NOMO-1 treated with dmso at 0.1 percent for 144 hours (cell line): ENCODE data around the gene APLP2.
"Not testable (repeated sequence)": the region's sequence is repeated elsewhere in the genome, so short reads cannot be mapped to it uniquely, and the experiment has no call there.

Experiments
- DNase-seq: peaks from one replicate; lab custom pipeline; 2025; ENCODE audit not compliant: unreplicated experiment; lab: John Stamatoyannopoulos, UW

The APLP2 gene

DNA sequence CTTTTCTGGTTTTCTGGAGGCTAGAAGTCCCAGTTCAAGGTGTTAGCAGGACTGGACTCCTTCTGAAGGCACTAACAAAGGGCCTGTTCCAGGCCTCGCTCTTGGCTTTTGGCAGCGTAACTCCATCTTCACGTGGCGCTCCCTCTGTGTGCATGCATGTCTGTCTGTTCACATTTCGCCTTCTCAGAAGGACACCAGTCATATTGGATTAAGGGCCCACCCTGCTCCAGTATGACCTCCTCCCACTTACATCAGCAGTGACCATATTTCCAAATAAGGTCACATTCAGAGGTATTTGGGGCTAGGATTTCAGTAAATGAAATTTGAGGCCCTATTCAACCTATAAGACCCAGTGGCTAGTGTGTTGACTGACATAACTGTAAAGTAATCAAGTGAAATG is 20.0 kb downstream of the APLP2 start:
- DNase-seq, result no peak

DNA sequence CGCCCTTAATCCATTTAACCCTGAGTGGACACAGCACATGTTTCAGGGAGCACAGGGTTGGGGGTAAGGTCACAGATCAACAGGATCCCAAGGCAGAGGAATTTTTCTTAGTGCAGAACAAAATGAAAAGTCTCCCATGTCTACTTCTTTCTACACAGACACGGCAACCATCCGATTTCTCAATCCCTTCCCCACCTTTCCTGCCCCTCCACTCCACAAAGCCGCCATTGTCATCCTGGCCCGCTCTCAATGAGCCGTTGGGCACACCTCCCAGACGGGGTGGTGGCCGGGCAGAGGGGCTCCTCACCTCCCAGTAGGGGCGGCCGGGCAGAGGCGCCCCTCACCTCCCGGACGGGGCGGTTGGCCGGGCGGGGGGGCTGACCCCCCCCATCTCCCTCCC is 20.8 kb downstream of the APLP2 start:
- DNase-seq, result not testable (repeated sequence)

DNA sequence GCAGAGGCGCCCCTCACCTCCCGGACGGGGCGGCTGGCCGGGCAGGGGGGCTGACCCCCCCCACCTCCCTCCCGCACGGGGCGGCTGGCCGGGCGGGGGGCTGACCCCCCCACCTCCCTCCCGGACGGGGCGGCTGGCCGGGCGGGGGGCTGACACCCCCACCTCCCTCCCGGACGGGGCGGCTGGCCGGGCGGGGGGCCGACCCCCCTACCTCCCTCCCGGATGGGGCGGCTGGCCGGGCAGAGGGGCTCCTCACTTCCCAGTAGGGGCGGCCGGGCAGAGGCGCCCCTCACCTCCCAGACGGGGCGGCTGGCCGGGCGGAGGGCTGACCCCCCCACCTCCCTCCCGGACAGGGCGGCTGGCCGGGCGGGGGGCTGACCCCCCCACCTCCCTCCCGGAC is 21.5 kb downstream of the APLP2 start:
- not testable (repeated sequence) for DNase-seq

DNA sequence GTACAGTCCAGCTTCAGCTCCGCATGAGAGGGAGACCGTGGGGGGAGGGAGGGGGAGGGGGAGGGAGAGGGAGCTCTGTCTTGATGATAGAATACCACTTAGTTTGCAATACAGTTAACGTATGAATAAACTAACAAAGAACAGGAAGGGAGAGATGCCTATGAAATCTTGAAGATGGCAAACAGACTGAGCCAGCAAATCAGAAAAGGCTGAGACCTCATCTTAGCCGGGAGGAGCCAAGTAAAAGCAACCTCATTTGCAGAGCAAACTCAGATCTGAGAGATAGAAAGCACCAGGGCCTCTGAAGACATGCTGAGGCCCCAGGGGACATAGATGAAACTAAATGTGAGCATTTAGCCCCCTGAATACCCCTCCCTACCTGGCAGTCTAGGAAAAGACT is 23.0 kb downstream of the APLP2 start:
- DNase-seq, result no peak

DNA sequence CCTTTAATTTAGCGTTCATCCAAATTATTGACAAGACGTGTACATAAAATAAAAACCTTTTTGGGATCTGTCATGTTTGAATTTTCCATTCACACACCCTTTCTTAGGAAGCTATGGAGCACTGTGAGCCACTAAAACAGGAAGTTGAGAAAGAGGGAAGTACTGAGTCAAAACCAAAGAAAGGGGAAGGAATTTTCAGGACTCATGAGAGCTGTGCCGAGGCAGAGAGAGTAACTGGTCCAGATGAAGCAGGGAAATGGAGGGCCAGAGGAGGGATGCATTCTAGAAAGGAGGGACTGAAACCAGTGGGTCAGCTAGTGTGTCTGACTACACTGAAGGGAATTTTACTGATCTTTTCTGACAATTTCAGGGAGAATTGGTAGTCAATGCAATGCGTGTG is 24.9 kb downstream of the APLP2 start:
- DNase-seq, result peak; percentile 45

DNA sequence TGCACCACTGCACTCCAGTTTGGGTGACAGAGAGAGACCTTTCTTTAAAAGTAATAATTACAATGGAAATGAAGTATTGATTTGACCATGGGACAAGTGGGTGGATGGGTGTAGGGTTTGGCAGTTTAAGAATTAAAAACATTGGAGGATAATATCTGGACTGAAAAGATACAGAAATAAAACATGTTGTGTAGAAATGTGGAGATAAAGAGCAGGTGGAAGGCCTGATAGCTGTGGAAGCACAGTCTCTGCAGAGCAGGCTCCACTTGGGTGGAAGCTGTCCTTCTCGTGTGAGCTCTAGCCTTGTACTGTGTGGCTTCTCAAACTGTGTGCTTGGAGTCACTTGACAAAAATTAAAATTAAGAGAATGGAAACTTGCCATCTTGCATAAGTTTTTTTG is 25.6 kb downstream of the APLP2 start:
- no peak for DNase-seq

DNA sequence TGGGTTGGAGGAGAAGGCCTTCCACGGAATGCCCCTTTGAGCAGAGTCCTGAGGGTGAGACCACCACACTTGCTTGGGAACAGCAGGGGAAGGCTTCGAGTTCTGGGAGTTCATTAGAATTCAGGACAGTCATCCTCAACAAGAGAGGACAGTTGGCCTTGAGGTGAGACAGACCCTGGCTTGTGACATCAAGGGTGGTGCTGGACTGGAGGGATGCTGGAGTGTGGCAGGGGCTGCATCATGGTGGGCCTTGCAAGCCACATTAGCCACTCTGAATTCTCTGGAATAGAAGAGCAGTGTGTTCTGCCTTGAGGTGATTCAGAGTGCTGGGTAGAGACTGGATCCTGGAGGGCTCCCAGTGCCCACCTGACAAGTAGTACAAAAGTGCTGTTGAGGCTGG is 26.3 kb downstream of the APLP2 start:
- no peak for DNase-seq

DNA sequence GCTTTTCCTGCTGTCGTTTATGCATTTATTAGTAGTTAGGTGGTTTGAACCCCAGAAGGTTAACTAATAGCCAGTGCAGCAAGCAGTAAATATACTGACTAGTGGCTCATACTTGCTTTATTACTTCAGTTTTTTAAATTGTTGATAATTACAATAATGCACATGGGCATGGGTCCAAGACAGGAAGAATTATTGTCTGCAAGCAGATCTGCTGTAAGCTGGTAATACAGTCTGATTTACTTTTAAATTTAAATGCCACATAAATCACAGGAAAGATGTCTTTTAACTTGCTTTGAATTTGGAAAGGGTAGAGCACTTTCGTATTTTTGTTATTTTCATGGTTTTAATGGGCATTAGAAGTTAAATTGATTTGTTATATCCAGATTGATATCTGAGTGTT is 27.1 kb downstream of the APLP2 start:
- no peak for DNase-seq

DNA sequence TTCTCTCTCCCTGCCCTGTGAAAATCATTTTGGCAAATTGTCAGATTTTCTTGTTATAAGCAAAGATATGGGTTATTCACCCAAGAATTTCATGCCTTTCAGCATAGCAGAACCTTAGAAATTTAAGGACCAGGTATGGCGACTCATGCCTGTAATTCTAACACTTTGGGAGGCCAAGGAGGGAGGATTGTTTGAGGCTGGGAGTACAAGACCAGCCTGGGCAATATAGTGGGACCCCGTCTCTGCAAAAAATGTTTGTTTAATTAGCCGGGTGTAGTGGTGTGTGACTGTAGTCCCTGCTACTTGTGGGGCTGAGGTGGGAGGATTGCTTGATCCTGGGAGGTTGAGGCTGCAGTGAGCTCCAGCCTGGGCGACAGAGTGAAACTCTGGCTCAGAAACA is 27.6 kb downstream of the APLP2 start:
- DNase-seq, result no peak

DNA sequence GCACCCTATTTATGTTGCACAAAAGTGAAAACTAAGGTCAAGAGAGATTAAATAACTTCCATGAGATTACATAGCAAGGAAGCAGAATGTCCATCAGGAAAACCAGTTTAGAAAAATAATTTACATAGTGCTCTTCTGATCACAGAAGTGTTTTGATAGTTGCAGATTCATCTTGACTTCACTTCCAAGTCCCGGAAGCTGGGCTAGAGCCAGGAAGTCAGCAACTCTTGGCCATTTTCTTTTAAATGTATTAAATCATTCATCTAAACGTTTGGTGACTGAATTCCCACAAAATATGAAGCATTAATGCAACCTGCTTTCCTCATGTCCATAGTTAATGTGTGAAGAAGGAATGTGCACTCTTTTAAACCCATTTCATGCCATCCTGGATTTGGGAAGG is 29.7 kb downstream of the APLP2 start:
- no peak for DNase-seq

DNA sequence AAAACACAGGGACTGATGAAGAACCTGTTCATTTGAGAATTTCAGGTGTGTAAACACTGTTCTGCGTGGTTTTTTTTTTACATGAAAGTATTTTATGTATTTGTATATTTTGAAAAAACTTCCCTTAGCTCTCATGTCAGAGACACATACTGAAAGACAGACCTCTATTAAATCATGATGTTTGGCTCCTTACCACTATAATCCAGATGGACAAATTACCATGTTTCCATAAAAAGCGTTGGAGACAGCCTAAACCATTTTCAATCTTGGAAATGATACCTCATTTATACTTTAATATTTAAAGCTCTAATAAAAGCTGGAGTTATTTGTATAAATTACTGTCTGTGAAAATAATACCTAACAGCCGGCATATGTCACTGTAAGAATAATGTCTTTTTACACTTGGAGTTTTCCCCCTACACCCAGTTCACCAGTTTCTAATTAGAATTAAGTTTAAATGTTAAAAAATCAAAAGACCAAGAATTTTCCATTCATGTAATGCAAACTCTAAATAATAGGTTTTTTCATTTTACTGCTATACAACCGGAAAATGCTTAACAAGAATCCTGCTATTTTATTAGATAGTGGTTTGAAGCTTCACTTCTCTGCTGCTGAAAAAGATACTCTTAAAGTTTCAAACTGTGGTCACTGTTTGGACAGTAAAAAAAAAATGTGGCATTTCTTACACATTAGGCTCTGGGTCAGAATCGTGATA is 30.8 kb downstream of the APLP2 start:
- DNase-seq, result no peak

DNA sequence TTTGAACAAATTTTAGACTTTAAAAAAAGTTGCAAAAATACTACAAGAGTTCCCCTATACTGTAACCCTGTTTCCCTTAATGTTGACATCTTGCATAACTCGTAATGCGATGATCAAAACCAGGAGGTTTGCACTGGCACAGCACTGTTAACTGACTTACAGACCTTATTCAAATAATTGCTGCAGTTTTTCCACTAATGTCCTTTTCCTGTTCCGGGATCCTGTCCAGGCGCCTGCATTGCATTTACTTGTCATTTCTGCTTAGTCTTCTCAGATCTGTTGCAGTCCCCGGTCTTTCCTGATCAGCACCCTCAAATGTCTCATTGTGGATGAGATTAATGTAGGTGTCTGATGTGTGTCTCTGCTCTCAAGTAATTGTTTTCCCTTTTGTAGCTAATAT is 32.0 kb downstream of the APLP2 start:
- no peak for DNase-seq

DNA sequence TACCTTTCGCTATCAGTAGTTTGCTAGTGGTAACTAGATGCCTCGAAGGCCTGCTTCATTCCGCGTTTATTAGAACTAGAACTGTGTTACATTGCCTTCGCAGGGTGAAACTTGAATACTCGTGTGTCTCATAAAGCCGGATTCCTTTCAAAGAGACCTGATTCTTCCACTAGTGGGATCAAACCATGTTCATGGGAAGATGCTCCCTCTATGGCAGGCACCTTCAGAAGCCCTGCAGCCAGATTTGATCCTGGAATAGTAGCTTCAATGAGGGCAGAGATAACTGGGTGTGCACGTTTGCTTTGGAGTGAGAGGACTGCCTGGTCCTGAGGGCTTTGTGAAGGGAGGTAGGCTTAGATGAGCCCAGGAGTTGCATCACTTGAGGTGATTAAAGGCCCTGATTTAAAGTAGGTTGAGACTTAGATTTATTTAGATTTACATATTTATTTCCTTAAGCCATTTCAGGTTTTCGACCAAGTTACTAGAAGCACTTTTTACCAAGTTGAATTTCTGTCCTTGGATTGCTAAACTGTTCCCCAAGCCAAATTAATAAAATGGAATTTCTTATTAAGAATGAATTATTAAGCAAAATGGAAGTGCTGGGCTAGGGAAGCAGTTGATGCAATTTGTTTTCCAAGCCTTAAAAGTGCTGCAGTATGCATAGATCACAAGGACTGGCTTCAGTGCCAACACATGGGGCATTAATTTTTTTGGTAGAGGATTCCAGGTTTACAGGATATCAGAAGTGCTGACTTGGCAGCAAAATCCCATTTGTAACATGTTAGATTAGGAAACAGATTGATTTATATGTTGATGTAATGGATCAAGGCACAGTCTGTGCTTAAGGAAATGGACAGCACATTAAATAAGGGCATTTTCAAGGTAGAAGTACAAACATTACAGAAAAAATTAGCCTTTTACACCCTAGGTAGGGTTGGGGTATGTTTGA is 32.9 kb downstream of the APLP2 start:
- no peak for DNase-seq

DNA sequence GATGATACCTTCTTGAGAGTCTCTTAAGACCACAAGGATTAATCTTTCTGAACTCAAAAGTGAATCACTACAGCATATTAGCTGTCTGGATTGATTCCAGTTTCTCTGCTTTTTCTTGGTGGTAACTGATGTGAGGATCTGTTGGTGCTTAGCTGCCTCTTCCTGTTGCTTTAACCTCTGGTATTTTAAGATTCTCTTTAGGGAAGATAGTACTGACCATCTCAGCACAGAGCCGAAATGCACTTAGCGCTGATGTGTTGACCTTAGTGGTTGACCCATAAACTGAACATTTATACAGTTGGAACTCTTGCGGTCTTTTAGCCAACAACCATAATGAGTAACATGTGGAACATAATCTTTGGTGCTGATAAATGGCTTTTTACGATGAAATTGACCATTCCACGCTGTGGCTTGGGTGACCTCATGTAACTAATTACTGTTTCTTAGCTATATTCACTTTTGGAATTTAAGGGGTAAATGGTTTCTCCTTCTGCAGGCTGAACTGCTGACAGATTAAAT is 33.7 kb downstream of the APLP2 start:
- DNase-seq, result peak; percentile 28

DNA sequence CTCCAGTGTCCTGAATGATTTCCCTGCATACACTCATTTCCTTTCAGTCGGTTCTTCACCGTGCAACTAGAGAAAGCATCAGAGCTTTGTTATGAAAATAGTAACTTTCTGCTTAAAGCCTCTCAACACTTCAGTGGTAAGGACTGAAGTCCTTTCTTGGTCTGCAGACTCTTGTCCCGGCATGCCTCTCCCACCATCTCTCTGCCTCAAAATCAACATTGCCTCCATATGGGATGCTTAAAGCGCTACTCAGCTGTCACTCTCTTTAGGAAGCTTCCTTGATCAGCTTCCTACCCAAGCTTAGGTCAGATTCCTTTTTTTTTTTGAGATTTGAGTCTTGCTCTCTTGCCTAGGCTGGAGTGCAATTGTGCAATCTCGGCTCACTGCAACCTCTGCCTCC is 36.7 kb downstream of the APLP2 start:
- no peak for DNase-seq

DNA sequence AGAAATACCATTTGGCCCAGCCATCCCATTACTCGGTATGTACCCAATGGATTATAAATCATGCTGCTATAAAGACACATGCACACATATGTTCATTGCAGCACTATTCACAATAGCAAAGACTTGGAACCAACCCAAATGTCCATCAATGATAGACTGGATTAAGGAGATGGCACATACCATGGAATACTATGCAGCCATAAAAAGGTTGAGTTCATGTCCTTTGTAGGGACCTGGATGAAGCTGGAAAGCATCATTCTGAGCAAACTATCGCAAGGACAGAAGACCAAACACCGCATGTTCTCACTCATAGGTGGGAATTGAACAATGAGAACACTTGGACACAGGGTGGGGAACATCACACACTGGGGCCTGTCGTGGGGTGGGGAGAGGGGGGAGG is 39.0 kb downstream of the APLP2 start:
- DNase-seq, result not testable (repeated sequence)

DNA sequence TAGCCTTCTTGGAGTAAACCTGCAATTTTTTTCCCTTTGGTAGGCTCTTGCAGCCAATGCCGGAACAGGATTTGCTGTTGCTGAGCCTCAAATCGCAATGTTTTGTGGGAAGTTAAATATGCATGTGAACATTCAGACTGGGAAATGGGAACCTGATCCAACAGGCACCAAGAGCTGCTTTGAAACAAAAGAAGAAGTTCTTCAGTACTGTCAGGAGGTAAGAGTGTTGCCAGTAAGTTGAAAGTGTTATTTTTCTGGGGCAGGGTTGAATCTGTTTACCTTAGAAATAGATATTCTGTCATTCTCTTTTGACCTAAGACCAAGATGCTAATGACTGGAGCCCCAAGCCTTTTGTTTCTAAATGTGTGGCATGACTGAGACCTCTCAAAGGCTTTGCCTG is 39.7 kb downstream of the APLP2 start:
- no peak for DNase-seq

DNA sequence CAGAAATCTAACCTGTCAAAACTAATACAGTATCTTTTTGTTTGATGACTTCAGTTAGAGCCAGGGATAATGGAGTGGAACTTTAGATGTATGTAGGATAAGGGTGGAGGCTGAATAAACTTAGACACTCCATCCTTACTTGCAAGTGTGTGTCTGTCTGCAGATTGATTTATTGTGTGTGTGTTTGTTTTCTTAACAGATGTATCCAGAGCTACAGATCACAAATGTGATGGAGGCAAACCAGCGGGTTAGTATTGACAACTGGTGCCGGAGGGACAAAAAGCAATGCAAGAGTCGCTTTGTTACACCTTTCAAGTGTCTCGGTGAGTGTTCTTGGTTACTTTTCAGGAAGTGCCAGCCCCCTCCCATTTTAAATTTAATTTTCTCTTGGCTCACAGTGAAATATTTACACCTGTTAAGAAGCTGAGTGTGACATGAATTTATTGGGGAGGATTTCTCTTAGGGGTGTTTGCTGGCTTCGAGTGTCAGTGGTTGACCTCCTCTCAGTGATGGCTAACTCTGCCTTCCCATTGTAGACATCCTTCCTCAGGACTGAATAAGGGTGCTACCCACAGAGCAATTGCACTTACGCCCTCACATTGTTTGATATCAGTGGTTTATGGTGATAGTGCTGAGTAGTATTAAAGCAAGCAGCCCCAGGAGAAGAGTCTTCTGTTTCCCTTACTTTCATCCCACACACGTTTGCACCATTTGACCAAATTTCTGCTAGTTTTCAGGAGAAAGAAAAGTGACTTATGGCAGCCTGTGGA is 40.8 kb downstream of the APLP2 start:
- DNase-seq, result no peak

DNA sequence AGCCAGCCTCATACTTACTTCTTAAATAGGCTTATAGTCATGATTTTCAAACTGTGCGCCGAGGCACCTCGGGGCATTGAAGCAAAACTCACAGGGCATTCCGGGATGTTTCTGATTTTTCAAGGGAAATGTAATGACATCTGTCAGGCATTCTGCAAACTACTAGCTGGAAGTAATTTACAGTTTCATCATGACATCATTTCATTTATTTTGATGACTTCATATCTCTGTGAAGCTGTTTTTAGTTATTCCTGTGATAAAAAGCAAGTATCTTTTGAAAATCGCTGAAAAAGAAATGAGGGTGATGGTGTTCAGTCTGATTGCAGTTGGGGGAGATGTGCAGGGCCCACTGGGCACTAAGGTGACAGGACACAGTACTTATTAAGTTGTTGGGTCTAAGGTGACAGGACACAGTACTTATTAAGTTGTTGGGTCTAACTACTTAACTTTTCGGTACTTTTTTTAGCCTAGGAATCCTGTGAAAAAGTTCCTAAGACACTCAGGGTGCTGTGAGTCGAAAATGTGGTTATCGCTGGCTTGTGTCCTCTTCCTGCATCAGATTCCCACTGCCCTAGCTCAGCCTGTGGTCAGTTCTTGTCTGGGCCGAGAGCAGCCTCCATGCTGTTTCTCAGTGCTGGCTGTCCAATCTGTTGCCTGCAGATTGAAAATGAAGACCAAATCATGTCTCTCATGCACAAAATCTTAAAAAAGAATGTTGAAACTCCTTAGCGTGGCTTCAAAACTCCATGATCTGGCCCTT is 42.6 kb downstream of the APLP2 start:
- no peak for DNase-seq

DNA sequence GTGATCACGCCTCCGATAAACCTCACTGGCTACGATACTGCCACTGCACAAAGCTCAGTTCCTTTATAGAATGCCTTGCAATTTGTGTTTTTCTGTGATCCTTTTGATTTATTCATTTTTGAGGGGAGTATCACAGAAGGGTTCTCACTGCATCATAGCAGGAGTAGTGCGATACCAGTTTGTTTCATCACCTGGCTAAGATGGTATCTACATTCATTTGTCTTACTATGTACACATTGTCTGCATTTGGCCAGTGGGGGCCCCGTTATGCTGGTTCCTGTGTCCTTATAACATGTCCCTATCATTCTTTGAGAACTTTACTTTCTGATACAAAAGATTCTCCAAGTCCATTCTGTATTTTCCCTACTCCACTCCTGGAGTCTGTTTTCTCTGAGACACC is 44.6 kb downstream of the APLP2 start:
- DNase-seq, result no peak

DNA sequence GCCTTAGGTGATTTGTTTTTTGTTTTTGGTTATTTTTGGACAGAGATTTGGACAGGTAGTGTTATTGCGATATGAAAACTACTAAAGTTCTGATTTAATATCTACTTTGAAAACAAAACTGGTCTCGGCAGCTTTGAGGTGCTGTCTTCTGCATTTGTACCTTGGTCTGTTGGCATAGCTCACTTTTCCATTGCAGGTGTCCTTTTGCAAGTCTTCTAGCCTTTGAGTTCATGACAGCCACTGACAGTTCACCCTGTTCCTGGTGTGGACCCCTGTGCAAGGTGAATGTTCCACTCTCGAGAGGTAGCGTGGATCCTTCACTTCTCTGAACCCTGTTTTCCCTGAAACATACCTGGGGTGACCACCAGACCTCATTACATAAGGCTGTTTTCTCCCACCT is 45.0 kb downstream of the APLP2 start:
- no peak for DNase-seq
